Natural killer cell (primary cell): ENCODE data around the gene LMAN2. TPM values are rescaled to one million over a fixed set of nuclear protein-coding genes. Genes with fewer than 3 reads are reported as not detected.

Source experiments
- ATAC-seq, 3 donors: fragments of 150-1000 bp in 2 of 3; fragments of 200-7000 bp in 1 of 3; cut with Tn5 transposase; 1 replicate in 1 of 3; 2 replicates in 2 of 3; pipeline ENCODE4 v1.10.0; 2021; ENCODE audit warnings: mild to moderate bottlenecking in 2 of 3, moderate library complexity in 2 of 3
- DNase-seq, 2 donors: peaks; one replicate each; pipeline versions ENCODE4 v3.0.0 to v3.0.0-alpha.2; 2013 to 2021; ENCODE audit warnings: mixed read lengths in 1 of 2
- H3K27ac ChIP-seq: one replicate; pipeline ENCODE4 v1.5.1; 2013; ENCODE audit warnings: mild to moderate bottlenecking, low read length
- H3K27me3 ChIP-seq: one replicate; pipeline ENCODE4 v1.6.1; 2013; ENCODE audit warnings: low read length; ENCODE audit not compliant: control insufficient read depth, insufficient read depth
- H3K36me3 ChIP-seq: one replicate; pipeline ENCODE4 v1.6.1; 2013; ENCODE audit warnings: low read length; ENCODE audit not compliant: control insufficient read depth, insufficient read depth
- H3K4me1 ChIP-seq: one replicate; pipeline ENCODE4 v1.6.1; 2013; ENCODE audit warnings: low read length; ENCODE audit not compliant: control insufficient read depth, insufficient read depth
- H3K4me3 ChIP-seq: one replicate; pipeline ENCODE4 v1.5.1; 2013; ENCODE audit warnings: low read length
- H3K9me3 ChIP-seq: one replicate; pipeline ENCODE4 v1.6.1; 2013; ENCODE audit warnings: low read length; ENCODE audit not compliant: control insufficient read depth, insufficient read depth
- H3K27ac Mint-ChIP-seq, 2 donors: one replicate each; pipeline ENCODE4 v1.8.0; 2022; ENCODE audit warnings: mild to moderate bottlenecking in 2 of 2, mixed read lengths in 2 of 2, moderate library complexity in 1 of 2
- H3K27me3 Mint-ChIP-seq, 2 donors: one replicate each; pipeline ENCODE4 v1.8.0; 2022; ENCODE audit warnings: low read depth in 2 of 2, mixed read lengths in 2 of 2
- H3K36me3 Mint-ChIP-seq: one replicate; pipeline ENCODE4 v1.8.0; 2022; ENCODE audit warnings: mixed read lengths
- H3K4me1 Mint-ChIP-seq, 2 donors: one replicate each; pipeline ENCODE4 v1.8.0; 2022; ENCODE audit warnings: mixed read lengths in 2 of 2
- H3K4me3 Mint-ChIP-seq: one replicate; pipeline ENCODE4 v1.8.0; 2022; ENCODE audit warnings: mild to moderate bottlenecking, moderate library complexity, mixed read lengths
- H3K9me3 Mint-ChIP-seq, 2 donors: one replicate each; pipeline ENCODE4 v1.8.0; 2022; ENCODE audit warnings: mixed read lengths in 2 of 2
- CTCF ChIP-seq: fragments of 200-600 bp; IDR thresholded peaks from one replicate; pipeline ENCODE4 v1.8.0; 2022; ENCODE audit warnings: antibody characterized with exemption
- WGBS: methylation state at CpG from one replicate; pipeline ENCODE4 v1.1.7; 2013; ENCODE audit warnings: missing lambda C conversion rate; ENCODE audit not compliant: insufficient coverage; 5-methylcytosine and 5-hydroxymethylcytosine counted together
- intact Hi-C: fragments of 100-400 bp; cut with micrococcal nuclease; formaldehyde crosslinking; loops from one replicate; pipeline ENCODE4 v1.14.2; 2022
- total RNA-seq, 4 donors: library from RNA; stranded (reverse); fragments of 120-200 nt in 1 of 4; gene quantifications; one replicate each; pipeline versions ENCODE4 v1.2.3 to v1.2.4, GENCODE V29; 2013 to 2022

The LMAN2 gene
- total RNA-seq, 3 donors from 2014 or later (not counting 1 experiment from before 2014, with no cell fraction given): 112 to 124 (median 114) TPM

GRCh38 chr5:177288191-177288590 is 63.3 kb downstream of the LMAN2 start:
- intact Hi-C loops: no loop called here
- no peak for ATAC-seq
- Mint-ChIP-seq H3K4me3 (no peak overlapping the region), H3K27me3 (no peaks in the 10 kb centered on the region), H3K4me1 (peaks cover 0 to 5% of the 10 kb centered on the region in 2 donors), H3K9me3 (no peaks in the 10 kb centered on the region), H3K36me3 (peaks cover 28% of the 10 kb centered on the region), H3K27ac (no peak overlapping the region)
- TF ChIP-seq CTCF: no peak
- Histone ChIP-seq H3K9me3 (no peaks in the 10 kb centered on the region), H3K27ac (no peak overlapping the region), H3K4me3 (no peak overlapping the region), H3K36me3 (peaks cover 73% of the 10 kb centered on the region), H3K4me1 (no peaks in the 10 kb centered on the region), H3K27me3 (no peaks in the 10 kb centered on the region)
- WGBS: 95% methylated on average over 2 of the region's 2 CpGs
- no peak for DNase-seq

Other genes starting within 250 kb of the LMAN2 start
- gene NSD1, start 217.9 kb downstream of the LMAN2 start, total RNA-seq: 100 to 1,000 TPM; 117 to 147 (median 143) TPM
- gene RAB24, start 47.9 kb downstream of the LMAN2 start, total RNA-seq: 10 to 100 TPM; 42.5 to 55.4 (median 49.5) TPM
- gene PRELID1, start 47.9 kb downstream of the LMAN2 start, total RNA-seq: 10 to 100 TPM; 76.6 to 99.3 (median 91.6) TPM
- 10 to 100 TPM; 10.9 to 15.0 (median 15.0) TPM for gene MXD3, start 39.8 kb downstream of the LMAN2 start, total RNA-seq
- gene RGS14, start 6.3 kb upstream of the LMAN2 start, total RNA-seq: 10 to 100 TPM; 57.3 to 87.0 (median 66.1) TPM
- under 1 TPM; 0.50 to 0.66 (median 0.63) TPM for gene SLC34A1, start 32.8 kb upstream of the LMAN2 start, total RNA-seq
- gene PFN3, start 49.0 kb upstream of the LMAN2 start, total RNA-seq: not detected
- 1 to 10 TPM in 1 of 3 donors, under 1 TPM in 2; 0.66 to 1.7 (median 0.93) TPM for gene F12, start 57.9 kb upstream of the LMAN2 start, total RNA-seq
- 100 to 1,000 TPM; 173 to 221 (median 190) TPM for gene GRK6, start 75.0 kb upstream of the LMAN2 start, total RNA-seq
- gene PRR7, start 95.1 kb upstream of the LMAN2 start, total RNA-seq: 10 to 100 TPM; 21.6 to 27.9 (median 23.3) TPM
- gene DBN1, start 122.0 kb upstream of the LMAN2 start, total RNA-seq: 10 to 100 TPM; 13.7 to 25.2 (median 15.0) TPM
- gene PDLIM7, start 145.9 kb upstream of the LMAN2 start, total RNA-seq: 10 to 100 TPM in 2 of 3 donors, 1 to 10 TPM in 1; 9.7 to 58.7 (median 14.7) TPM
- 10 to 100 TPM in 1 of 3 donors, 1 to 10 TPM in 2; 3.5 to 19.8 (median 9.1) TPM for gene DOK3, start 158.2 kb upstream of the LMAN2 start, total RNA-seq
- gene DDX41, start 165.3 kb upstream of the LMAN2 start, total RNA-seq: 100 to 1,000 TPM in 1 of 3 donors, 10 to 100 TPM in 2; 66.6 to 106 (median 78.3) TPM
- 100 to 1,000 TPM; 203 to 235 (median 216) TPM for gene FAM193B, start 202.9 kb upstream of the LMAN2 start, total RNA-seq
- 100 to 1,000 TPM in 1 of 3 donors, 10 to 100 TPM in 2; 91.2 to 114 (median 94.4) TPM for gene TMED9, start 240.5 kb upstream of the LMAN2 start, total RNA-seq
- gene B4GALT7, start 248.5 kb upstream of the LMAN2 start, total RNA-seq: 10 to 100 TPM; 28.7 to 38.5 (median 28.7) TPM